ENCODE measurements around the gene IKZF3.
"Not testable (repeated sequence)": the region's sequence is repeated elsewhere in the genome, so short reads cannot be mapped to it uniquely, and the experiment has no call there.

Gene IKZF3

GRCh38 chr17:39863918-39864746, at the start of gene IKZF3:
Gene IKZF3, minus strand, starts transcription at chr17:39864312. Its CDS starts 186 bp downstream, at chr17:39864126.
- H3K4me3 ChIP-seq (replicated peaks in 1 of 2; ENCODE audit: low read depth in 2 of 2, low read length in 2 of 2) = no peak within 1 kb of the TSS
- no peak for TF ChIP-seq CTCF (IDR thresholded peaks at IDR 0.05; ENCODE audit: low read depth, low read length)

GRCh38 chr17:39908789-39909352, 44.8 kb upstream of the IKZF3 start:
- DNase-seq (ENCODE audit: low read depth in 2 of 2) = no peak
- no peak for TF ChIP-seq CTCF (IDR thresholded peaks at IDR 0.05; ENCODE audit: low read depth, low read length)
- no peak overlapping the region for H3K4me3 ChIP-seq (replicated peaks in 1 of 2; ENCODE audit: low read depth in 2 of 2, low read length in 2 of 2)

More at GRCh38 chr17:39863918-39864746, at the start of gene IKZF3:
- peak; percentile 13 to 17 for DNase-seq (ENCODE audit: low read depth in 2 of 2)

GRCh38 chr17:39904990-39905288, 40.8 kb upstream of the IKZF3 start:
- no peak for TF ChIP-seq CTCF (IDR thresholded peaks at IDR 0.05; ENCODE audit: low read depth, low read length)
- no peak for DNase-seq (ENCODE audit: low read depth in 2 of 2)
- H3K4me3 ChIP-seq (replicated peaks in 1 of 2; ENCODE audit: low read depth in 2 of 2, low read length in 2 of 2) = no peak overlapping the region

- no peak overlapping the region for H3K4me3 ChIP-seq (replicated peaks in 1 of 2; ENCODE audit: low read depth in 2 of 2, low read length in 2 of 2)
- DNase-seq (ENCODE audit: low read depth in 2 of 2) = peak; percentile 27 to 68
- TF ChIP-seq CTCF (IDR thresholded peaks at IDR 0.05; ENCODE audit: low read depth, low read length) = no peak
Observed at GRCh38 chr17:39903158-39903884, 39.2 kb upstream of the IKZF3 start.

GRCh38 chr17:39902027-39902426, 37.9 kb upstream of the IKZF3 start:
- DNase-seq (ENCODE audit: low read depth in 2 of 2) = not testable (repeated sequence)

GRCh38 chr17:39899215-39899614, 35.1 kb upstream of the IKZF3 start:
- DNase-seq (ENCODE audit: low read depth in 2 of 2) = no peak
- H3K4me3 ChIP-seq (replicated peaks in 1 of 2; ENCODE audit: low read depth in 2 of 2, low read length in 2 of 2) = no peak overlapping the region
- TF ChIP-seq CTCF (IDR thresholded peaks at IDR 0.05; ENCODE audit: low read depth, low read length) = no peak

More at GRCh38 chr17:39902027-39902426, 37.9 kb upstream of the IKZF3 start:
- not testable (repeated sequence) for H3K4me3 ChIP-seq (replicated peaks in 1 of 2; ENCODE audit: low read depth in 2 of 2, low read length in 2 of 2)

- no peak for DNase-seq (ENCODE audit: low read depth in 2 of 2)
- TF ChIP-seq CTCF (IDR thresholded peaks at IDR 0.05; ENCODE audit: low read depth, low read length) = no peak
Observed at GRCh38 chr17:39898088-39898487, 34.0 kb upstream of the IKZF3 start.

More at GRCh38 chr17:39898088-39898487, 34.0 kb upstream of the IKZF3 start:
- no peak overlapping the region for H3K4me3 ChIP-seq (replicated peaks in 1 of 2; ENCODE audit: low read depth in 2 of 2, low read length in 2 of 2)

Data from cardiac fibroblast (primary cell).